Measurements from ENCODE around the gene MYBPC2.
A peak's percentile ranks its signal among the peaks of the same experiment; 100 is the strongest.

Gene MYBPC2

DNA sequence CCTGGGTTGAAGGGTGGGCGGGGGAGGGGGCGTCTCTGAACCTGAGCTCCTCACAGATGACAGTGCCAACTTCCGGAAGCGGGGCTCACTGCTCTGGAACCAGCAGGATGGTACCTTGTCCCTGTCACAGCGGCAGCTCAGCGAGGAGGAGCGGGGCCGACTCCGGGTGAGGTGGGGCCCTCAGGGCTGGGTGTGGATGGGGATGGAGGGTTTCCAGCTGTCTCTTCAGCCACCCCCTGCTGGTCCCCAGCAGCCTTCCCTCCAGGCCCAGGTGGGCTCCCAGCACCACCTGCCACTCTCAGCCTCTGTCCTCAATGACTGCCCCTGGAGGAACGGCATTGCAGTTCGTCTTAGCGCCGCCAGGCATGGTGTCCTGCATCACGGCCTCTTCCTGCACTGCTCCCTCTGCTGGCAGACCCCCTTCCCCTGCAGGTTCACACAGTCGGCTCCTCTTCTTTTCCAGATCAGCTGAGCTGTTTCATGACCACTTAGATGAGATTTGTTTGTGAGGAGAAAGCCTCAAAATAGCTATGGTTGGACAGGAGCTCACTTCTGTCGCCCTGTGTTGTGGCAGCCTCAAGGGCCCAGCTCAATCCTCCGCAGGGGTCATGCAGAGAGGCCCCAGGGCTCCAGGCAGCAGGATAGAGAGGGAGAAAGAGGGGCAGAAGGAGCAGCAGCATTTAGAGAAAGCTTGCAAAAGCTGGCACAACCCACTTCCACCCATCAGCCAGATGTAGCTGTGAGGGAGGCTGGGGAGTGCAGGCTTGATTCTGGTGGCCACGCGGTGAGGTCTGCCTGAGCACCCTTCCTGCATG lies 46.4 kb downstream of the MYBPC2 start:
- peak in 9 of 56 donors; percentile 2 to 32 (median 19) for DNase-seq

DNA sequence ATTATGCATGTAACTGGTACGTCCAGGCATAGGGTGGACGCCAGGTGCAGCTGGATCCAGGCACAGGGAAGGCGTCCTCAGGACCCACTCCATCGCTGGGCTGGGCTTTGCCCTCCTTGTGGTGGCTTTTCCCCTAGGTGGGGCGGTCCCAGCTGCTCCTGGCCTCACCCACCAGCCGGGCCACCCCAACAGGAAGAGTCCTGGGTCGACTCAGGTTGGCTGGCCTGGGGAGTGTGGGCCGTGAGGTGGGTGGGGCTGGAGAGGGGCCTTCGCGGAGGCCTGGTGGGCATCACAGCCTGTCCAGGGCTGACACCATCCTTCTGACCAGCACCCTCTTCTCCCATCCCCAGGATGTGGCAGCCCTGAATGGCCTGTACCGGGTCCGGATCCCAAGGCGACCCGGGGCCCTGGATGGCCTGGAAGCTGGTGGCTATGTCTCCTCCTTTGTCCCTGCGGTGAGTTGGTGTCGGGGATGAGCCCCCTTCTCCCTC lies 47.1 kb downstream of the MYBPC2 start:
- no peak for DNase-seq

DNA sequence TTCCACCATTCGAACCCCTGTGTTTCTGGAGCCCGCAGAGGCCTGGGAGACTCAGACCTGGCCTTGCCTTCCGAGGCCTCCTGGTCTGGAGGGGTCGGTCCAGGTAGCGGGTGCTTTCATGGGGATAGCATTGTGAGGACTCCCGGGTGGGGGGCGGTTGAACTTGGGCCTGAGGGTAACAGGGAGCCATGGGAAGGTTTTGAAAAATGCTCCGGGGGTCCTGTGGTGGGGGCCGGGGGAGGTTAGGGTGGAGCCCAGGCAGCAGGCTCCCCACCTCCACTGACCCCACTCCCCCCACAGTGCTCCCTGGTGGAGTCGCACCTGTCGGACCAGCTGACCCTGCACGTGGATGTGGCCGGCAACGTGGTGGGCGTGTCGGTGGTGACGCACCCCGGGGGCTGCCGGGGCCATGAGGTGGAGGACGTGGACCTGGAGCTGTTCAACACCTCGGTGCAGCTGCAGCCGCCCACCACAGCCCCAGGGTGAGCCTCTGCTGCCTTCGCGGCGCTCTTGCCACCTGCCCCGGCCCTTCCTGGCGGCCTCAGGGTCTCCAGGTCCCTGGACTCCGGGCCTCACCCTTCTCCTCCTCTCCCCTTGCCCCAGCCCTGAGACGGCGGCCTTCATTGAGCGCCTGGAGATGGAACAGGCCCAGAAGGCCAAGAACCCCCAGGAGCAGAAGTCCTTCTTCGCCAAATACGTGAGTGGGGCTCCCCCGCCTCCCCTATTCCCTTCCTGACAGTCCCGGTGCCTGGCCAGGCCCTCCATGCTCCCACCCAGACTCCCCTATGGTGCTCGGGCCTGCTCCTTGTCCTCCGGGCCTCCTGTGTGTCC lies 47.8 kb downstream of the MYBPC2 start:
- no peak for DNase-seq

DNA sequence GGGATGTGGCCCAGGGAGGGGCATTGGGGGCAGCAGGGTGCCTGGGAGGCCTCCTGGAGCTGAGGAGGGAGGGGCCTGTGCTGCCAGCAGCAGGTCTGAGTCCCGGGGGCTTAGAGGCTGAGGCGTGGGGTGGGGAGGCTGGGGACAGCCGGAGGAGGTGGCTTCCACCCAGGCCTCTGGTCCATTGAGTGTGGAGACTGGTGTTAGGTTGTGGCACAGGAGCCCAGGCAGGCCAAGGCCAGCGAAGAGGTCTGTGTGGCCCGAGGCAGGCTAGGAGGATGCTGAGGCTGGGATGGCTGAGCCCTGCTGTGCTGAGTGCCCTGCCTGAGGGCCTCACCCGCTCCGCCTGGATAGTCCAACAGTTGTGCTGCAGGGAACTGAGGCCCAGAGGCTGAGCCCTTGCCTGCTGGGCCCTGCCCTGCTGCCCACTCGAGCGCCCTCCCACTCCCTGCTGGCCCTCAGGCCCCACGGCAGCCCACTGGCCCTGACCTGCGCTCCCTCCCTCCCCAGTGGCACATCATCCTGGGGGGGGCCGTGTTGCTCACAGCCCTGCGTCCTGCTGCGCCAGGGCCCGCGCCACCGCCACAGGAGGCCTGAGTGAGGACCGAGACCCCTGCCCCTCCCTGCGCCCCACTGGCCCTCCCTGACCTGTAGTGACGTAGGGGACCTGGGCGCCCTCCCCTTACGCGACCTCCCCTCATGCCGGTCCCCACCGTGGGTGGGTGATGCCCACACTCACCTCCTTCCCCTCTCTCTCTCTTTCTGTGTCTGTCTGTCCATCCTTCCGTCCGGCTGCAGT lies 48.9 kb downstream of the MYBPC2 start:
- no peak for DNase-seq

DNA sequence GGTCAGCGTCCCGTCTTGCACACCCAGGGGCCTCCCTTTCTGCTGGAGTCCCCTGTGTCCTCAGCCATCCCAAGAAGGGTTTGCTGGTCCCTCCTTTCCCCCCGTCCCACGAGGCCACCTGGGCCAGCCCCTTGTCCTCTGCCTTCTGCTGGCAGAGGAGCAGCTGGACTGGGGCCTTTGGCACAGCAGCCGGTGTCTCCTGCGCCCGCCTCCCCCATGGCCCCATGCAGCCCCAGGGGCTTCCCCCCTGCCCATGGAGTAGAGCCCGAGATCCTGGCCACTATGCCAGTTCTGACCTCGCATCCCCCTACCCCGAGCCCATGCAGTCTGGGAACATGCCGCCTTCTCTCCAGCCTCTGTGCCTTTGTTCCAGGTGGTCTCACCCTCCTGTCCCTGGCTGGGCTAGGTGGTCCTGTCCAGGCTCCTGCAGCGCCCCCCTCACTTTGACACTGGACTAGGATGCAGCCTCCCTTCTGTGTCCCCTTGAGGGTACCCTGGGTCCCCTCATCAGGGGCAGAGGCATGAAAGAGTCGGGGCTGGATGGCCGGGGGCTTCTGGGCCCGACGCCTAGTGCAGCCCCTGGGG lies 49.7 kb downstream of the MYBPC2 start:
- DNase-seq = no peak

DNA sequence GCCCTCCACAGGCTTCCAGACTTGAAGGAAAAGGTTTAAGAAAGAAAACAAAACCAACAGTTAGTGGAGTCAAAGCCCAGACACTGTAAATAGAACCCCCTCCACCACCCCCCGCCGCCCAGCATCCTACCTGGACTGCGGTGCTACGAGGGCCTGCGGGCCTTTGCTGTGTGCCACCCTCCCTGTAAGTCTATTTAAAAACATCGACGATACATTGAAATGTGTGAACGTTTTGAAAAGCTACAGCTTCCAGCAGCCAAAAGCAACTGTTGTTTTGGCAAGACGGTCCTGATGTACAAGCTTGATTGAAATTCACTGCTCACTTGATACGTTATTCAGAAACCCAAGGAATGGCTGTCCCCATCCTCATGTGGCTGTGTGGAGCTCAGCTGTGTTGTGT lies 50.2 kb downstream of the MYBPC2 start:
- DNase-seq = no peak

DNA sequence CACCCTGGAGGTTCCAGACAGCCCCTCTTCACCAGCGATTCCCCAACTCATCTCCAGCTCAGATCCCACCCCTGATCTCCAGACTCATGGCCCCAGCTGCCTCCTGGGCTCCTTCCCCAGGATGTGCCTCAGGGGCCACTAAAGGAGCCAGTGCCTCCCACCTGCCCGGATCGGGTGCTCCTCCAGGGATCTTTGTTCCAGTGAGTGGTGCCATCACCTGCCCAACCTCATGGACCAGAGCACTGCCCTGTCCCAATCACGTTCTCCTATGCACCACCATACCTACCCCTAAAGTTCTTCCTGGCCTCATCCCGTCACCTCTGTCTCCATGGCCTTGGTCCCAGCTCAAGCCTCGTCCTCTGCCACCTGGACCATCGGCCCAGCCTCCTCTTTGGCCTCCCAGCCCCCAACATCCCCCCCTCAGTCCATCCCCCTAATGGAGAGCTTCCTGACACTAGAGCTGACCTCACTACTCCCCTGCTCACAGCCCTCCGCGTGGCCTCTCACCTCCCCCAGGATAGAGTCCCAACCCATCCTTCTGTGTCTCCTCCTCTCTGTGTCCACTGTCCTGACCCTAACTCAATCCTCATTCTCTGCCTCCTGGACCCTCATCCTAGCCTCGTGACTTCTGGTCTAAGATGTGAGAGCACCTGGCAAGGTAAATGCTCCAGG lies 52.7 kb downstream of the MYBPC2 start:
- DNase-seq = no peak

DNA sequence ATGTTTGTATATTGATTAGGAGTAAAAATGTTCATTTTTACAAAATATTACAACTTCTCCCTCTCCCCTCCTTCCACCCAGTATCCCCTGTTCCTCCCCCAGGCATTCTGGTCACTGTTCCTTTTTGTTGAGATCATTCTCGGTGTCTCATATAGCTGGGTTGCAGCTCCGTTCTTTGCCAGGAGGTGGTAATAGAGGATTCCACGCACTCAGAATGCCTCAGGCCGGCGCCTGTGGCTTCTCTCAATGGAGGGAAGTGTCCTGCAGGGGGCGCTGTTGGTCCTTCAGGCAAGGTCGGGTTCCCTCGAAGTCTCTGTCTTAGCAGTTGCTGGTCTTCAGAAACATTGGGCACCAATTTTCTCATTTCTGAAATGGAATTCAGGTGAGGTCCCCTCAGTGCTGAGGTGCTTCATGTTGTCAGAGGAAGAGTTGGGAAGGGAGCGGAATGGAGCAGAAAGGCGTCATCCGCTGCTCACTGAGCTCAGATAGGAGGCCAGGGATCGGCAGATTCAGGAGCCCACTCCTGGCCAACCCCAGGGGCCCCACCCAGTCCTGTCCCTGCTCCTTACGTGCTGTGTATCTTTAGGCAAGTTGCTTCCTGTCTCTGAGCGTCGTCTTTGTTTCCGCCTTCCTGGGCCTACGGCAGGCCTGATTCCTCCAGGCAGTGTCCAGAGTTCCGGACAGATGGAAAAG lies 54.3 kb downstream of the MYBPC2 start:
- peak in 7 of 56 donors; percentile 5 to 40 (median 13) for DNase-seq

DNA sequence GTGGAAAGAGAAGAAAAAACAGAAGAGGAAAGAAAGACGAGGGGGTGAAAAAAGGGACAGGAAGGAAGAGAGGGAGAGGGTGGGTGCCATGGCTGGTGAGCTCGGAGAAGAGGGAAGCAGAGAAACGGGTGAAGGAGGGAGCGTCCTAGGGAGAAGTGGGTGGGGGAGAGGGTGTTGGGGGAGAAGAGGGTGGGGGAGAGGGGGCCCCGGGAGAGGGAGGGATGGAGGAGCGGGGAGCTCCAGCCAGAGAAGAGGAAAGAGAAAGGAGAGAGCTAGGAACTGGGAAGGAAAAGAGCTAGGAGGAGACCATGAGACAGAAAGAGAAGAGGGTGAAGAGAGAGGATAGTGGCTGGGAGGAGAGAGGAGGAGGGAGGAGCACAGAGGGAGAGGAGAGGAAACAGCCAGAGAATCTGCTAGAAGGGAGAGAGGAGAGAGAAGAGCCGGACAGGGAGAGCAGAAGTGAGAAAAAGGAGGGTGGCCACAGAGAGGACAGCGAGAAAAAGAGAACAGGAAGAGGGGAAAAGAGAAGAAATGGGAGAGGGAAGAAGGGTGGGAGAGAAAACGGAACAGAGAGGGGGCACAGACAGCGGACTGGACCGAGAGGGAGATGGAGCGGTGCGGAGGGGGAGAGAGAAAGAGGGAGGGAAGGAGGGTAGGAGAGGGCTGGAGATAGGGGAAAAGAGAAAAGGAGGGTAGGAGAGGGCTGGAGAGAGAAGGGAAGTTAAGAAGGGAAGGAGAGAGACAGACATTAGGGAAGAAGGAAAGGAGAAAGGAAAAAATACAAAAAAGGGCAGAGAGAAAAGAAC lies 55.9 kb downstream of the MYBPC2 start:
- DNase-seq = no peak

DNA sequence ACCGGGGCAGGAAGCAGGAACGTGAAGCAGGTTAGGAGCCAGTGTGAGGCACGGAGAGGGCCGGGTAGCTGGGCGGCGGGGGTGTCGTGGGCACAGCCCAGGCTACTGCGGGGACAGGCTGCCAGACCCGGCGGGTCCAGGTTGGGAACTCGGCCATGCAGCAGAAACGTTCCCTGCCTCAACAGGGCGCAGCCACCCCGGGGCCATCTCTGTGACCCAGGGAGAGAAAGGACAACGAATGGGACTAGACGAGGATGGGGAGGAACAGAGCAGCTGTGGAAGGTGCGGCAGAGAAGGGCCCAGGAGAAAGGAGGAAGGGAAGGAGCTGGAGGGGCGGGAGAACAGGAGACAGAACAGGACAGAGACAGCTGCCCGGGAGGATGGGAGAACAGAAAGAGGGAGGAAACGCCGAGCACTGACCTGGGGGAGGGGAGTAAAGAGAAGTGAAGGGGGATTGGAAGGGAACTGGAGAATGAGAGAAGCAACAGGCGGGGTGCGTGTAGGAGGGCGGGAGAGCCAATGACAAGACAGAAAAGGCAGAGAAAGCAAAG lies 56.8 kb downstream of the MYBPC2 start:
- DNase-seq = peak in 2 of 56 donors; percentile 12 to 44

DNA sequence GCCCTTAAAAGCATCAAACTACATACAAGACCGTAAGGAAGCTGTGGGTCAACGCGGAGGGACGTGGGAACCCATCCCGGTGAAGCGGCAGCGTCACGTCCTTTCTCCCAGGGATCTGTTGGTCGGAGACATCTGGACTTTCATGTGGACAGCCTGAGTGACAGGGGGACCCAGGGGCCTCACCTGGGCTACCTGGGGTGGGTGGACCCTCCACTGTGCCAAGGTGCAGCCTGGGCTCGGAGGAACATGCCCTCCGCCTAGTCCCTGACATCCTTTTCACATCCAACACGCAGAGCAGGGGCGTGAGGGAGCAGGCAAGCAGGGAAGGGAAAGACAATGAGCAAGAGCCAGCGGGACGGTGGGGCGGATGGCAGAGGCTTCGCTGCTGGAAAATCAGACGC lies 57.7 kb downstream of the MYBPC2 start:
- DNase-seq = no peak

DNA sequence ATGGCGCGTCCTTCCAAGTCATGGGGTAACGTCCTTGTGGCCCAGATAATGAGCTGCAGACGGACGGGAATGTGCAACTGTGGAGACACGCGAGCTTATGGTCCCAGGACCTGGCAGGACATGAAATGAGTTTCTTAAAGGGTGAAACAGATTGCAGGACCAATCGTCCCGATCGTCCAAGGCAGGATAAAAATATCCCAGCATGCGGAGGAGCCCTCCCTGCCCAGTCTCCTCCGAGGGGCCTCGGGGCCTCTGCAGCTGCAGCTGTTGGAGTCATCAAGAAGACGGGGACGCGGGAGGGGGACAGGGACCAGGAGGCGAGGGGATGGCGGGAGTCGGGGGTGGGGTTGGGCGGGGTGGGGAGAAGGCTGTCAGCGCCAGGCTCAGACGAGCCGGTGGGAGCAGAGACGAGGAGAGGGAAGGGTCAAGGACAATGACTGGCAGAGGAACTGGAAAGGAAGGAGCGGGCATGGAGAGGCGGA lies 58.3 kb downstream of the MYBPC2 start:
- peak in 18 of 56 donors; percentile 8 to 62 (median 34) for DNase-seq

DNA sequence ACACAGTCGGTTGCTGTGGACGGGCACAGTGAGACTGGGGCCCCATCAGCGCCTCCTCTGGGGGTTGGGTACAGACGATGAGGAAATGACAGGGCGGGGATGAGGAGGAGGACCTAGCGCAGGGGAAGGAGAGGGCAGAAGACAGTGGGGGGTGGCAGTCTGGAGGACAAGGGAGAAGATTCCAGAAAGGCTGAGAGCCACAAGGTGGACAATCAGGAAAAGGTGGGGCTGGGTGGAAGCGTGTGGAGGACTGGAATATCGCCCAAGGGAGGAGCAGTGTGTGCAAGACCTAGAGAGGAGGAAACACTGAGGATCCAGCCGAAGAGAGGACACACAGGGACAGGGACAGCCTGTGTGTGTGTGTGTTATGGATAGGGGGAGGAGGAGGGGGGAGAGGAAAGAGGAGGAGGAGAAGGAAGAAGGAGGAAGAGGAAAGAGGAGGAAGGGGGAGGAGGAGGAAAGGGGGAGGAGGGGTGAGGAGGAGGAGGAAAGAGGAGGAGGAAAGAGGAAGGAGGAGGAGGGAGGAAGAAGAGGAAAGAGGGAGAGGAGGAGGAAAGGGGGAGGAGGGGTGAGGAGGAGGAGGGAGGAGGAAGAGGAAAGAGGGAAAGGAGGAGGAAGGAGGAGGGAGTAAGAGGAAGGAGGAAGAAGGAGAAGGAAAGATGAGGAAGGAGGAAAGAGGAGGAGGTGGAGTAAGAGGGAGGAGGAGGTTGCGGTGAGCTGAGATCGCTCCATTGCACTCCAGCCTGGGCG lies 59.8 kb downstream of the MYBPC2 start:
- DNase-seq = peak in 11 of 56 donors; percentile 11 to 57 (median 38)

DNA sequence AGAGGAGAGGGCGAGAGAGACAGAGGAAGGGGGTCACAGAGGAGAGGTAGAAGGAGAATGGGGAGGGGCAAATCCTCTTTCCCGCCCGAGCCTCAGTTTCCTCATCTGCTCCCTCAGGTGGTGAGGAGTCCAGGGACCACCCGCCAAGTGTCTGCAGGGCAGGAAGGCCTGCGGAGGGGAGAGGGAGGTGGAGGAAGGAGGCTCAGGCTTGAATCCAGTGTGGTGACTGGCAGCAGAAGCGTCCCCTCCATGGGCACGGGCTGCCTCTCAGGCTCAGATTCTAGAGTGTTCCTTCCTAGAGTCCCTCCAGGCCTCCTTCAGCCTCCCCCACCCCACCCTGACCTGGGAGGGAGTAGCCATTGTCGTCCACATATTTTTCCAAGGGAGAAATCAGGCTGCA lies 60.5 kb downstream of the MYBPC2 start:
- DNase-seq = no peak

DNA sequence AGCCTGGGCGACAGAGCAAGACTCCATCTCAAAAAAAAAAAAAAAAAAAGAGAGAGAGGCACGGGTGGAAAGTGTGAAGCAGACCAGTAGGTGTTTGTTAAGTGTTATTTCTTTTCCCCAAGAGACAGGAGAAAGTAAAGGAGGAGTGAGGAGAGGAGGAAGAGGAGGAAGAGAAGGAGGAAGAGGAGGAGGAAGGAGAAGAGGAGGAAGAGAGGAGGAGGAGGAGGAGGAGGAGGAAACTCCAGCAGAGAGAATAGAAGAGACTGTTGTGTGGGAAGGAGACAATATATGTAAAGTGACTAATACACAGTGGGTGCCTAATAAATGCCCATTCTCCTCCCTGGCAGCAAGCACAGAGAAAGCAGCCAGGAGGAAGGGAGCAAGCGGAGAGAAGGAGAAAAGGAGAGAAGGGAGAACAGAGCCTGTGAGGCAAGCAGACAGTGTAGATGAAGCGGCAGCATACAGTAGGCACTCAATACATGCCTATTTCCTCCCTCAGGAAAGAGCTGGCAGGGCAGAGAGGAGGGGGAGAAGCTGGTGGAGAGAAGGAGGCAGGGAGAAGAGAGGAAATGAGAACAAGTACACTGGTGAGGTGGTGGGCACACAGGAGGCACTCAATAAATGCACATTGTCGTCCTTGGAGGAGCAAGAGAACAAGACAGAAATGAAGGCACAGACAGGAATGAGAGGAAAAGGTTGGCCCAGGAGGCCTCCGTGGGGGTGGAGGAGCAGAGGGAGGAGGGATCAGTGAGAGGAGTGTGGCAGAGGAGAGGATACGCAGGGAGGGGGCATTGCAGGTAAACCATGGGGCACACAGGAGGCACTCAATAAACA lies 61.7 kb downstream of the MYBPC2 start:
- no peak for DNase-seq

DNA sequence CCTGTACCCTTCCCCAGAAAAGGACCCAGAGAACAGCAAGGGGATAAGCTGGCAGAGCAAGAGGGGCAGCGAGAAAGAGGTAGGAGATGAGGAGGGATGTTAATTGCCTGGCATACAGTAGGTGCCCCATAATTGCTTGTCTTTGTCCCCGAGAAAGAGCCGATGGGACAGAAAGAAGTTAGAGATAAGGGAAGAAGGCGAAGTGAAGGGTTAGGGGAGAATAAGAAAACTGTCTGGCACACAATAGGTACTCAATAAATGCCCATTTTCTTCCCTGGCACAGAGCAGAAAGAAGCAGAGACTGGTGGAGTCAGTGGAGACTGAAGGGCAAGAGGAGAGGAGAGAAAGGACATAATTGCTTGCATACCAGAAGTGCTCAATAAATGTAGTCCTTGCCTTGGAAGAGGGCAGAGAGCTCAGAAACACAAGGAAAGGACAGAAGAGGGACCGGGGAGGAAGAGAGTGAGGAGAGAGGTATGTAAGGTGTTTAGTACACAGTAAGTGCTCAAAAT lies 62.4 kb downstream of the MYBPC2 start:
- no peak for DNase-seq
